Type B pancreatic cell (in vitro differentiated cells): ENCODE results near the gene HINT3. TPM values are rescaled to one million over a fixed set of nuclear protein-coding genes. Genes with fewer than 3 reads are reported as not detected.
A peak's percentile ranks its signal among the peaks of the same experiment; 100 is the strongest.

Source experiments
- DNase-seq: peaks from one replicate; pipeline ENCODE4 v3.0.0; 2021; ENCODE audit warnings: mixed read lengths; ENCODE audit not compliant: unreplicated experiment; ENCODE audit errors: extremely low spot score
- H3K27ac Mint-ChIP-seq: 2 replicates; pipeline ENCODE4 v1.8.0; 2021; ENCODE audit warnings: mild to moderate bottlenecking, mixed read lengths
- H3K27me3 Mint-ChIP-seq: 2 replicates; pipeline ENCODE4 v1.8.0; 2021; ENCODE audit warnings: mixed read lengths
- H3K36me3 Mint-ChIP-seq: 2 replicates; pipeline ENCODE4 v1.8.0; 2021; ENCODE audit warnings: mixed read lengths
- H3K4me1 Mint-ChIP-seq: one replicate; pipeline ENCODE4 v1.8.0; 2021; ENCODE audit warnings: mixed read lengths; ENCODE audit not compliant: unreplicated experiment
- H3K4me3 Mint-ChIP-seq: 2 replicates; pipeline ENCODE4 v1.8.0; 2021; ENCODE audit warnings: mild to moderate bottlenecking, mixed read lengths
- H3K9me3 Mint-ChIP-seq: 2 replicates; pipeline ENCODE4 v1.8.0; 2021; ENCODE audit warnings: mixed read lengths
- CTCF ChIP-seq: fragments of 200-600 bp; sonication (generic); conservative IDR thresholded peaks from 2 replicates; pipeline ENCODE4 v1.5.0; 2021; ENCODE audit warnings: antibody characterized with exemption, mild to moderate bottlenecking
- total RNA-seq: library from RNA; stranded (reverse); gene quantifications from 2 replicates; pipeline ENCODE4 v1.2.1, GENCODE V29; 2021; ENCODE audit warnings: low replicate concordance

The HINT3 gene
- total RNA-seq, 1 donor from 2014 or later, result 14.8 TPM

DNA sequence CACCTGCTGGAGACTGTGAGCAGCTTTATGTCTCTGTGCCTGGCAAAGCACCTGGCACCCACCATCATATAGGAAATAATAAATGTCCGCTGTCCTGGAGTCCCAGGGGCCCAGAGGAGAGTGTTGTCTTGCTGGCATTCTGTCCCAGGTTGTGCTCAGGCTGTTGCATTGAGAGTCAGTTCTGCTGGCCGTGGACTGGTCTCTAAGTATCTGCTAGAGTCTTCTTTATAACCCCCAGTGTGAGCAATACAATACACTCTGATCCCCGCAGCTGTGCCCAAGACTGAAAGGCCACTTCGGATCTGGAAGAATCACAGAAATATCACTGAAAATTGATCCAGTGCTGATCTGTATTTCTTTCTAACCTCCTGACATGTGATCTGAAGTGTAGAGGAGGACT, 38.3 kb upstream of the HINT3 start:
- peak overlapping the region; percentile 98 for H3K27ac Mint-ChIP-seq
- peaks cover 33% of the 10 kb centered on the region for H3K36me3 Mint-ChIP-seq
- H3K27me3 Mint-ChIP-seq, result no peaks in the 10 kb centered on the region

DNA sequence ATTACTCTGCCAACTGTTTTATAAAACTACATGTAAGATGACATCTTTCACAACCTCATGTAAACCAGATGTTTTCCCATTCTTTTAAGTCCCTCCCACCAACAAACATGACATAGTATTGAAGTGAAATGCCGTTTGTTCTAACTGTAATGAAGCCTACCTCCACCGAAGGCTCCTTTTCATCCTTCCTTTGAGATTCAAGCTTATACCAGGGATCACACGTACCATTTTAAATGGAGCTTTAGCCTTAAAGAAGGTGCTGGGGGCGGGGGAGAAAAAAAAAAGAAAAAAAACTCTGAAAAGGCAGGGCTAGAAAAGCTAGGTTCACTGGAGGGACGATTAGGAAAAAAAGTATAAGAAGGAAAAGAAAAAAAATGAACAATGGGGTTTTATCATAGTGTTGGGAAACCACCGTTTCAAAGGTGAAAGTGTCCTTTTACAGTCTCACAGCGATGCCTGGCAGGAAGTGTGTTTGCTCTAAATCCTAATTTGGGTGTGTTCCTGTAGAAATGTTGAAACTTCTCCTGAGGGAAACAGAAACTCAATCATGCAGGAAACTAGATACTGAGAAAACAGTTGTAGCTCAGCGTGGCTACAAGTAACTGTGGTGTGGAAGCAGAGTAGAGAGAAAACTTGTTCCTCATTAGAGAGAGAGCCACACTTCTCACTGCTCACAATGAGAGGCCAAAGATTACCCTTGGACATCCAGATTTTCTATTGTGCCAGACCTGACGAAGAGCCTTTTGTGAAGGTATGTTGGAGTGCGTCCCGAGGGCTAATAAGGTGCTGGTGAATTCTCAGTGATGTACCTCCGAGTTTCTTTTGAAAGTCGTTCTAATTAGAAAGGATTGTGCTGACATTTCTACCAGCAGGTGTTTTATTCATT, 37.6 kb upstream of the HINT3 start:
- Mint-ChIP-seq H3K27ac (peak overlapping the region; percentile 98), H3K4me3 (peak overlapping the region; percentile 89), H3K9me3 (no peaks in the 10 kb centered on the region), H3K36me3 (peaks cover 40% of the 10 kb centered on the region), H3K27me3 (no peaks in the 10 kb centered on the region), H3K4me1 (peaks cover 17% of the 10 kb centered on the region)
- DNase-seq, result no peak
- TF ChIP-seq CTCF, result no peak

More for the DNA sequence above, 38.3 kb upstream of the HINT3 start:
- H3K4me3 Mint-ChIP-seq, result no peak overlapping the region
- H3K4me1 Mint-ChIP-seq, result peaks cover 10% of the 10 kb centered on the region
- no peak for TF ChIP-seq CTCF
- no peaks in the 10 kb centered on the region for H3K9me3 Mint-ChIP-seq
- DNase-seq, result no peak

GRCh38 chr6:125919618-125920017, 37.0 kb upstream of the HINT3 start:
- Mint-ChIP-seq H3K27me3 (no peaks in the 10 kb centered on the region), H3K36me3 (peaks cover 45% of the 10 kb centered on the region), H3K4me1 (peaks cover 17% of the 10 kb centered on the region), H3K27ac (peak overlapping the region; percentile 98), H3K4me3 (peak overlapping the region; percentile 89), H3K9me3 (no peaks in the 10 kb centered on the region)
- DNase-seq, result no peak
- no peak for TF ChIP-seq CTCF

- no peak for DNase-seq
- no peaks in the 10 kb centered on the region for H3K27me3 Mint-ChIP-seq
- peak overlapping the region; percentile 38 for H3K27ac Mint-ChIP-seq
- H3K9me3 Mint-ChIP-seq, result no peaks in the 10 kb centered on the region
- H3K4me1 Mint-ChIP-seq, result peaks cover 17% of the 10 kb centered on the region
- H3K36me3 Mint-ChIP-seq, result peaks cover 37% of the 10 kb centered on the region
- no peak overlapping the region for H3K4me3 Mint-ChIP-seq
- TF ChIP-seq CTCF, result no peak
These were observed 34.2 kb upstream of the HINT3 start for GRCh38 chr6:125922322-125922860.

DNA sequence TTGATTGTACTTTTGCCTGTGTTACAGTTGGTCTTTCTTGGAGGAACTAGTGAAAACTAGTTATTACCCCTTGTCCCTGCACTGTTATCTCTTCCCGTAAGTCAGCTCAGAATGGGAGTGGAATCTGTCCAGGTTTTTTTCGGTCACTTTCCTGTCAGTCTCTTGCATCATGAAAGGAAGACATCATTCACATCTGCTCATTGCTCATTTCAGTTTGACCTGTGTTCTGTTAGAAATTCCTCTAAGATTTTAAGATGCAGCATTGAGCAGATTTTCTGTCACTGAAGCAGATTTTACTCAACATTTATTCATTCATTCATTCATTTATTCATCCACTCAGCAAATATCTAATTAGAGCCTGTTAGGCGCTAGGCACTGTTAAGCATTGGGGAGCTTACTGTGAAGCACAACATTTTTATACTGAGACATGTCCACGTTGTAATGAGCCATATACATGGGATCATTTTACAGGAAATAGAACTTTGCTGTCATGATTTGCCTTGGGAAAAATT, 33.1 kb upstream of the HINT3 start:
- DNase-seq, result no peak
- Mint-ChIP-seq H3K4me1 (peaks cover 15% of the 10 kb centered on the region), H3K9me3 (no peaks in the 10 kb centered on the region)

More for the DNA sequence above, 33.1 kb upstream of the HINT3 start:
- peak overlapping the region; percentile 30 for H3K4me3 Mint-ChIP-seq
- no peaks in the 10 kb centered on the region for H3K27me3 Mint-ChIP-seq
- H3K36me3 Mint-ChIP-seq, result peaks cover 40% of the 10 kb centered on the region
- H3K27ac Mint-ChIP-seq, result peak overlapping the region; percentile 65
- no peak for TF ChIP-seq CTCF
